Measurements from ENCODE around the gene CLEC1A. TPM values are rescaled to one million over a fixed set of nuclear protein-coding genes. Genes with fewer than 3 reads are reported as not detected.
A peak's percentile ranks its signal among the peaks of the same experiment; 100 is the strongest.
"Not testable (repeated sequence)": the region's sequence is repeated elsewhere in the genome, so short reads cannot be mapped to it uniquely, and the experiment has no call there.

CLEC1A gene
- total and polyA plus RNA-seq, 5 donors, result 3.2 to 4.1 (median 3.3) TPM

GRCh38 chr12:10042167-10042566, 56.6 kb downstream of the CLEC1A start:
- Histone ChIP-seq H3K4me3 (ENCODE audit: low read length) (no peak overlapping the region), H3K4me1 (ENCODE audit: control insufficient read depth, insufficient read depth, low read length) (peaks cover 1% of the 10 kb centered on the region), H3K9me3 (ENCODE audit: control insufficient read depth, low read length) (no peaks in the 10 kb centered on the region), H3K27me3 (ENCODE audit: control insufficient read depth, insufficient read depth) (no peaks in the 10 kb centered on the region), H3K27ac (ENCODE audit: low read length) (no peak overlapping the region)
- ATAC-seq (no peak), DNase-seq (no peak)
- intact Hi-C loops (cut with DNase I), result no loop called here

GRCh38 chr12:10033783-10034545, 64.8 kb downstream of the CLEC1A start:
- WGBS, result 51% methylated on average over 1 of the region's 1 CpG
- H3K27ac ChIP-seq (ENCODE audit: low read length), result no peak overlapping the region
- no peaks in the 10 kb centered on the region for H3K4me1 ChIP-seq (ENCODE audit: control insufficient read depth, insufficient read depth, low read length)
- DNase-seq (peak in 1 of 3 donors; percentile 20), ATAC-seq (no peak)
- H3K27me3 ChIP-seq (ENCODE audit: control insufficient read depth, insufficient read depth), result no peaks in the 10 kb centered on the region
- intact Hi-C loops (cut with DNase I), result loop anchor here in 3 of 4 donors (1.0 to 5.0 kb wide), 3 partner anchors 103 to 105 kb away; no protein-coding TSS in a partner anchor
- H3K9me3 ChIP-seq (ENCODE audit: control insufficient read depth, low read length), result no peaks in the 10 kb centered on the region
- H3K4me3 ChIP-seq (ENCODE audit: low read length), result no peak overlapping the region

- Histone ChIP-seq H3K27me3 (ENCODE audit: control insufficient read depth, insufficient read depth) (no peaks in the 10 kb centered on the region), H3K4me3 (ENCODE audit: low read length) (no peak overlapping the region), H3K4me1 (ENCODE audit: control insufficient read depth, insufficient read depth, low read length) (no peaks in the 10 kb centered on the region), H3K27ac (ENCODE audit: low read length) (no peak overlapping the region), H3K9me3 (ENCODE audit: control insufficient read depth, low read length) (no peaks in the 10 kb centered on the region)
- no peak for DNase-seq
- intact Hi-C loops (cut with DNase I), result loop anchor here in 1 of 4 donors (5.0 kb wide), 1 partner anchor 106 kb away; no protein-coding TSS in a partner anchor
- 61% methylated on average over 5 of the region's 5 CpGs for WGBS
- no peak for ATAC-seq
Measured at GRCh38 chr12:10031771-10032175, 67.0 kb downstream of the CLEC1A start.

- 68% methylated on average over 4 of the region's 4 CpGs for WGBS
Measured at GRCh38 chr12:10031321-10031720, 67.5 kb downstream of the CLEC1A start.

GRCh38 chr12:10030446-10030845, 68.3 kb downstream of the CLEC1A start, which contains the start of gene CLEC9A:
CLEC9A (plus strand) TSS chr12:10030682; CDS start chr12:10052688, 22,006 bp downstream.
- no peaks in the 10 kb centered on the region for H3K4me1 ChIP-seq (ENCODE audit: control insufficient read depth, insufficient read depth, low read length)
- no peaks in the 10 kb centered on the region for H3K27me3 ChIP-seq (ENCODE audit: control insufficient read depth, insufficient read depth)
- H3K9me3 ChIP-seq (ENCODE audit: control insufficient read depth, low read length), result no peaks in the 10 kb centered on the region
- H3K4me3 ChIP-seq (ENCODE audit: low read length), result no peak within 1 kb of the TSS
- WGBS, result 96% methylated on average over 14 of the region's 14 CpGs
- ATAC-seq, result no peak
- no peak within 1 kb of the TSS for H3K27ac ChIP-seq (ENCODE audit: low read length)
- no peak for DNase-seq
- intact Hi-C loops (cut with DNase I), result loop anchor here in 1 of 4 donors (5.0 kb wide), 1 partner anchor 107 kb away; no protein-coding TSS in a partner anchor

More at GRCh38 chr12:10031321-10031720, 67.5 kb downstream of the CLEC1A start:
- intact Hi-C loops (cut with DNase I), result loop anchor here in 1 of 4 donors (5.0 kb wide), 1 partner anchor 106 kb away; no protein-coding TSS in a partner anchor
- no peaks in the 10 kb centered on the region for H3K4me1 ChIP-seq (ENCODE audit: control insufficient read depth, insufficient read depth, low read length)
- H3K9me3 ChIP-seq (ENCODE audit: control insufficient read depth, low read length), result no peaks in the 10 kb centered on the region
- H3K27ac ChIP-seq (ENCODE audit: low read length), result no peak overlapping the region
- H3K27me3 ChIP-seq (ENCODE audit: control insufficient read depth, insufficient read depth), result no peaks in the 10 kb centered on the region
- H3K4me3 ChIP-seq (ENCODE audit: low read length), result no peak overlapping the region
- DNase-seq (no peak), ATAC-seq (no peak)

GRCh38 chr12:10027721-10028120, 71.1 kb downstream of the CLEC1A start:
- peak; percentile 45 to 53 for ATAC-seq
- WGBS, result 57% methylated on average over 4 of the region's 4 CpGs
- no peaks in the 10 kb centered on the region for H3K27me3 ChIP-seq (ENCODE audit: control insufficient read depth, insufficient read depth)
- H3K27ac ChIP-seq (ENCODE audit: low read length), result no peak overlapping the region
- intact Hi-C loops (cut with DNase I), result no loop called here
- no peak overlapping the region for H3K4me3 ChIP-seq (ENCODE audit: low read length)
- no peak for DNase-seq
- no peaks in the 10 kb centered on the region for H3K4me1 ChIP-seq (ENCODE audit: control insufficient read depth, insufficient read depth, low read length)
- H3K9me3 ChIP-seq (ENCODE audit: control insufficient read depth, low read length), result no peaks in the 10 kb centered on the region

- Histone ChIP-seq H3K4me3 (ENCODE audit: low read length) (no peak overlapping the region), H3K9me3 (ENCODE audit: control insufficient read depth, low read length) (no peaks in the 10 kb centered on the region), H3K27me3 (ENCODE audit: control insufficient read depth, insufficient read depth) (no peaks in the 10 kb centered on the region), H3K27ac (ENCODE audit: low read length) (no peak overlapping the region), H3K4me1 (ENCODE audit: control insufficient read depth, insufficient read depth, low read length) (no peaks in the 10 kb centered on the region)
- DNase-seq, result no peak
- 70% methylated on average over 3 of the region's 3 CpGs for WGBS
- intact Hi-C loops (cut with DNase I), result no loop called here
- no peak for ATAC-seq
Measured at GRCh38 chr12:10027311-10027710, 71.5 kb downstream of the CLEC1A start.

- intact Hi-C loops (cut with DNase I); H3K4me1 ChIP-seq (ENCODE audit: control insufficient read depth, insufficient read depth, low read length); H3K9me3 ChIP-seq (ENCODE audit: control insufficient read depth, low read length); H3K4me3 ChIP-seq (ENCODE audit: low read length); H3K27me3 ChIP-seq (ENCODE audit: control insufficient read depth, insufficient read depth); DNase-seq; ATAC-seq; H3K27ac ChIP-seq (ENCODE audit: low read length): not testable (repeated sequence)
- WGBS, result 91% methylated on average over 4 of the region's 4 CpGs
Measured at GRCh38 chr12:10026666-10027065, 72.1 kb downstream of the CLEC1A start.

- ATAC-seq, result no peak
- Histone ChIP-seq H3K27me3 (ENCODE audit: control insufficient read depth, insufficient read depth) (no peaks in the 10 kb centered on the region), H3K27ac (ENCODE audit: low read length) (no peak overlapping the region), H3K4me3 (ENCODE audit: low read length) (no peak overlapping the region), H3K9me3 (ENCODE audit: control insufficient read depth, low read length) (no peaks in the 10 kb centered on the region), H3K4me1 (ENCODE audit: control insufficient read depth, insufficient read depth, low read length) (no peaks in the 10 kb centered on the region)
- WGBS, result 91% methylated on average over 3 of the region's 3 CpGs
- DNase-seq, result no peak
- intact Hi-C loops (cut with DNase I), result no loop called here
Measured at GRCh38 chr12:10025236-10025635, 73.5 kb downstream of the CLEC1A start.

- Histone ChIP-seq H3K9me3 (ENCODE audit: control insufficient read depth, low read length) (no peaks in the 10 kb centered on the region), H3K4me1 (ENCODE audit: control insufficient read depth, insufficient read depth, low read length) (no peaks in the 10 kb centered on the region), H3K27me3 (ENCODE audit: control insufficient read depth, insufficient read depth) (no peaks in the 10 kb centered on the region), H3K4me3 (ENCODE audit: low read length) (no peak overlapping the region), H3K27ac (ENCODE audit: low read length) (no peak overlapping the region)
- 58% methylated on average over 3 of the region's 3 CpGs for WGBS
- intact Hi-C loops (cut with DNase I), result no loop called here
- ATAC-seq (no peak), DNase-seq (no peak)
Measured at GRCh38 chr12:10021342-10021741, 77.4 kb downstream of the CLEC1A start.
